Lower leg skin (tissue), 3 donors: ENCODE measurements around the gene ACOX1.

Experiments
- POLR2A ChIP-seq, 2 donors: fragments of 450-650 bp; IDR thresholded peaks; one replicate each; pipeline ENCODE4 v1.6.1; 2016 to 2017; ENCODE audit warnings: antibody characterized with exemption in 2 of 2, mild to moderate bottlenecking in 1 of 2, moderate library complexity in 1 of 2
- TF ChIP-seq, protein P1 (sequence below), 3 donors: fragments of 450-650 bp; IDR thresholded peaks; one replicate each; pipeline ENCODE4 v1.5.1; 2016; ENCODE audit warnings: antibody characterized with exemption in 3 of 3, mild to moderate bottlenecking in 3 of 3, moderate library complexity in 2 of 3

DNA sequence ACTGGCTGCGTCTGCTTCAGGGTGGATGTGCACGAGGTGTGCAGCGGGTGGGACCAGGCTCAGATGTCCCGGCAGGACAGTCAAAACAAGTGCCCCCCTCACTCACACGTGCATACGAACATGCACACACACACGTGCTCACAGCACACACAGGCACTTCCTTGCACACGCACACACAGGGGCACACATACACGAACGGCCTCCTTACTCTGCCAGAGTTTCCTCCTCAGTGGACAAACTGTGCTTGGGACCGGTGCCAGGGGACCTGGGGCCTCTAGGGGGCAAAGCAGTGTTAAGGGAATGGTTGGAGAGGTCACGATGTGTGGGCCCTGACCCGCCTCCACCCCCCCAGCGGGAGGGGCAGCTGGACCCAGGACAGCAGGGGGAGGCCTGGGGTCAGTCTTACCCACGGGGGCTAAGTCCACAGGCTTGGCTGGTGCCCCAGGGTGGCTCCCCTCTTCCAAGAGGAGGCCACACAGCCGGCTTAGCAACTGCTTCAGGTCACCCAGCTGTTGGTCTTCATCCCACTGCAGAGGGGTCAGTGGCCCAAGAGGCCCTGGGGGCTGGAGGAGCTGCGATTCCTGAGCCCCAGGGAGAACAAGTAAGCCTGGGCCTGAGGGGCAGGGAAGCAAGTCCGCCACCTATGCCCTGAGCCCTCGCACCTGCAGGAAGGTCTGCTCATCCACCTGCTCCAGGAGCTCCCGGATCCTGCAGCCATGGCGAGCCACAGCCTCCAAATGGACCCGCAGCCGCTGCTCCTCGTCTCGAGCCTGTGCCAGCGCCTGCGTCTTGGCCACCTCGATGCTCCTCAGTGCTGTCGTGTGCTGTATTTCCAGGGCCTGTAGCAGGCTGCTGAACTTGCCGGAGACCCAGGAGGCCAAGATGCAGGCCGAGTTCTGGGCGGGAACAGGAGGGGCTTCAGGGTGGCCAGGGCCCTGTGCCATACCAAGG is 87.1 kb downstream of the ACOX1 start:
- TF ChIP-seq POLR2A (IDR thresholded peaks at IDR 0.05): no peak
- TF ChIP-seq, protein P1, sequence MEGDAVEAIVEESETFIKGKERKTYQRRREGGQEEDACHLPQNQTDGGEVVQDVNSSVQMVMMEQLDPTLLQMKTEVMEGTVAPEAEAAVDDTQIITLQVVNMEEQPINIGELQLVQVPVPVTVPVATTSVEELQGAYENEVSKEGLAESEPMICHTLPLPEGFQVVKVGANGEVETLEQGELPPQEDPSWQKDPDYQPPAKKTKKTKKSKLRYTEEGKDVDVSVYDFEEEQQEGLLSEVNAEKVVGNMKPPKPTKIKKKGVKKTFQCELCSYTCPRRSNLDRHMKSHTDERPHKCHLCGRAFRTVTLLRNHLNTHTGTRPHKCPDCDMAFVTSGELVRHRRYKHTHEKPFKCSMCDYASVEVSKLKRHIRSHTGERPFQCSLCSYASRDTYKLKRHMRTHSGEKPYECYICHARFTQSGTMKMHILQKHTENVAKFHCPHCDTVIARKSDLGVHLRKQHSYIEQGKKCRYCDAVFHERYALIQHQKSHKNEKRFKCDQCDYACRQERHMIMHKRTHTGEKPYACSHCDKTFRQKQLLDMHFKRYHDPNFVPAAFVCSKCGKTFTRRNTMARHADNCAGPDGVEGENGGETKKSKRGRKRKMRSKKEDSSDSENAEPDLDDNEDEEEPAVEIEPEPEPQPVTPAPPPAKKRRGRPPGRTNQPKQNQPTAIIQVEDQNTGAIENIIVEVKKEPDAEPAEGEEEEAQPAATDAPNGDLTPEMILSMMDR (IDR thresholded peaks at IDR 0.05): no peak
